IPS-18a (cell line): ENCODE results near the gene DOLPP1.

Experiments used
- H3K27ac ChIP-seq: one replicate; pipeline ENCODE4 v1.5.1; 2013; ENCODE audit warnings: low read length
- H3K27me3 ChIP-seq: one replicate; pipeline ENCODE4 v1.6.1; 2013; ENCODE audit warnings: mild to moderate bottlenecking, low read length; ENCODE audit not compliant: control insufficient read depth, insufficient read depth
- H3K36me3 ChIP-seq: one replicate; pipeline ENCODE4 v1.6.1; 2013; ENCODE audit warnings: low read depth, low read length; ENCODE audit not compliant: control insufficient read depth
- H3K4me1 ChIP-seq: one replicate; pipeline ENCODE4 v1.6.1; 2013; ENCODE audit warnings: low read depth, low read length; ENCODE audit not compliant: control insufficient read depth
- H3K4me3 ChIP-seq: one replicate; pipeline ENCODE4 v1.5.1; 2013; ENCODE audit warnings: low read length
- H3K9ac ChIP-seq: one replicate; pipeline ENCODE4 v1.6.1; 2013; ENCODE audit warnings: mild to moderate bottlenecking, low read length, moderate library complexity
- H3K9me3 ChIP-seq: one replicate; pipeline ENCODE4 v1.6.1; 2013; ENCODE audit warnings: low read depth, low read length; ENCODE audit not compliant: control insufficient read depth

The DOLPP1 gene

GRCh38 chr9:129068990-129069861 lies 11.7 kb upstream of the DOLPP1 start:
- no peak overlapping the region for H3K9ac ChIP-seq
- no peak overlapping the region for H3K27ac ChIP-seq
- H3K4me1 ChIP-seq, result peaks cover 19% of the 10 kb centered on the region
- peaks cover 16% of the 10 kb centered on the region for H3K36me3 ChIP-seq
- H3K27me3 ChIP-seq, result no peaks in the 10 kb centered on the region
- no peaks in the 10 kb centered on the region for H3K9me3 ChIP-seq
- no peak overlapping the region for H3K4me3 ChIP-seq

GRCh38 chr9:129069862-129070641 lies 10.9 kb upstream of the DOLPP1 start:
- Histone ChIP-seq H3K4me3 (no peak overlapping the region), H3K9ac (no peak overlapping the region), H3K27me3 (no peaks in the 10 kb centered on the region), H3K9me3 (no peaks in the 10 kb centered on the region), H3K4me1 (peaks cover 19% of the 10 kb centered on the region), H3K27ac (no peak overlapping the region), H3K36me3 (peaks cover 11% of the 10 kb centered on the region)

- Histone ChIP-seq H3K36me3 (peaks cover 7% of the 10 kb centered on the region), H3K27ac (no peak overlapping the region), H3K27me3 (no peaks in the 10 kb centered on the region), H3K9ac (peak overlapping the region; percentile 22), H3K4me1 (peaks cover 19% of the 10 kb centered on the region), H3K9me3 (no peaks in the 10 kb centered on the region), H3K4me3 (peak overlapping the region; percentile 7)
Measured at GRCh38 chr9:129070696-129071525, 10.0 kb upstream of the DOLPP1 start.

- Histone ChIP-seq H3K9me3 (no peaks in the 10 kb centered on the region), H3K9ac (peak overlapping the region; percentile 22), H3K4me3 (peak overlapping the region; percentile 7), H3K36me3 (peaks cover 5% of the 10 kb centered on the region), H3K4me1 (peaks cover 19% of the 10 kb centered on the region), H3K27me3 (no peaks in the 10 kb centered on the region), H3K27ac (no peak overlapping the region)
Measured at GRCh38 chr9:129071526-129072126, 9.3 kb upstream of the DOLPP1 start.

GRCh38 chr9:129072171-129072570 lies 8.7 kb upstream of the DOLPP1 start:
- Histone ChIP-seq H3K4me1 (peaks cover 19% of the 10 kb centered on the region), H3K9ac (no peak overlapping the region), H3K4me3 (peak overlapping the region; percentile 7), H3K27me3 (no peaks in the 10 kb centered on the region), H3K36me3 (peaks cover 5% of the 10 kb centered on the region), H3K9me3 (no peaks in the 10 kb centered on the region), H3K27ac (no peak overlapping the region)

- Histone ChIP-seq H3K9me3 (no peaks in the 10 kb centered on the region), H3K27me3 (no peaks in the 10 kb centered on the region), H3K27ac (no peak overlapping the region), H3K4me1 (peaks cover 19% of the 10 kb centered on the region), H3K36me3 (no peaks in the 10 kb centered on the region), H3K4me3 (no peak overlapping the region), H3K9ac (no peak overlapping the region)
Measured at GRCh38 chr9:129073404-129073803, 7.5 kb upstream of the DOLPP1 start.

GRCh38 chr9:129074106-129074505 lies 6.8 kb upstream of the DOLPP1 start:
- Histone ChIP-seq H3K36me3 (no peaks in the 10 kb centered on the region), H3K27ac (no peak overlapping the region), H3K4me1 (peaks cover 19% of the 10 kb centered on the region), H3K27me3 (no peaks in the 10 kb centered on the region), H3K9me3 (no peaks in the 10 kb centered on the region), H3K4me3 (no peak overlapping the region), H3K9ac (no peak overlapping the region)

GRCh38 chr9:129075996-129076639 lies 4.8 kb upstream of the DOLPP1 start:
- Histone ChIP-seq H3K9ac (no peak overlapping the region), H3K36me3 (no peaks in the 10 kb centered on the region), H3K9me3 (no peaks in the 10 kb centered on the region), H3K4me1 (peaks cover 13% of the 10 kb centered on the region), H3K27ac (no peak overlapping the region), H3K4me3 (no peak overlapping the region), H3K27me3 (no peaks in the 10 kb centered on the region)

GRCh38 chr9:129076640-129077037 lies 4.3 kb upstream of the DOLPP1 start:
- no peak overlapping the region for H3K9ac ChIP-seq
- H3K9me3 ChIP-seq, result no peaks in the 10 kb centered on the region

GRCh38 chr9:129077236-129077635 lies 3.7 kb upstream of the DOLPP1 start:
- Histone ChIP-seq H3K27me3 (no peaks in the 10 kb centered on the region), H3K27ac (no peak overlapping the region), H3K36me3 (no peaks in the 10 kb centered on the region), H3K9me3 (no peaks in the 10 kb centered on the region), H3K4me1 (peaks cover 2% of the 10 kb centered on the region), H3K4me3 (no peak overlapping the region), H3K9ac (no peak overlapping the region)

More at GRCh38 chr9:129076640-129077037, 4.3 kb upstream of the DOLPP1 start:
- H3K27me3 ChIP-seq, result no peaks in the 10 kb centered on the region
- no peak overlapping the region for H3K4me3 ChIP-seq
- H3K4me1 ChIP-seq, result peaks cover 7% of the 10 kb centered on the region
- no peak overlapping the region for H3K27ac ChIP-seq
- no peaks in the 10 kb centered on the region for H3K36me3 ChIP-seq
